HepG2 (cell line): ENCODE data around the gene JADE2. TPM values are rescaled to one million over a fixed set of nuclear protein-coding genes. Genes with fewer than 3 reads are reported as not detected.

Source experiments
- CEBPB ChIP-seq: IDR thresholded peaks from 2 replicates; pipeline ENCODE4 v1.6.1; 2011; ENCODE audit warnings: low read depth, low read length, improper control_type of control experiment, borderline replicate concordance
- EP300 ChIP-seq, 3 experiments: sonication (generic) in 1 of 3; formaldehyde crosslinking in 1 of 3; IDR thresholded peaks; 2 replicates each; pipeline versions ENCODE4 v1.5.1 to v1.6.1; 2011 to 2020; ENCODE audit warnings: low read depth in 2 of 3, low read length in 2 of 3, borderline replicate concordance in 1 of 3, improper control_type of control experiment in 1 of 3, mild to moderate bottlenecking in 1 of 3, missing genetic modification reagents in 1 of 3, moderate library complexity in 1 of 3
- FOXA3 ChIP-seq: IDR thresholded peaks from 2 replicates; pipeline ENCODE4 v1.6.1; 2016; ENCODE audit warnings: missing genetic modification reagents, missing compliant biosample characterization
- HDAC1 ChIP-seq: sonication (generic); formaldehyde crosslinking; IDR thresholded peaks from 2 replicates; pipeline ENCODE4 v1.5.1; 2020; ENCODE audit warnings: mild to moderate bottlenecking, missing genetic modification reagents
- JUN ChIP-seq: sonication (generic); formaldehyde crosslinking; IDR thresholded peaks from 2 replicates; pipeline ENCODE4 v1.4.0; 2020; ENCODE audit warnings: mild to moderate bottlenecking, missing genetic modification reagents
- MLLT10 ChIP-seq: sonication (generic); formaldehyde crosslinking; IDR thresholded peaks from 2 replicates; pipeline ENCODE4 v1.4.0; 2020; ENCODE audit warnings: missing genetic modification reagents
- NAIF1 ChIP-seq: sonication (generic); formaldehyde crosslinking; IDR thresholded peaks from 2 replicates; pipeline ENCODE4 v1.5.0; 2020; ENCODE audit warnings: mild to moderate bottlenecking, missing genetic modification reagents, borderline replicate concordance
- PHF5A ChIP-seq: IDR thresholded peaks from one replicate; pipeline ENCODE4 v1.6.1; 2018; ENCODE audit warnings: low read depth, missing genetic modification reagents; ENCODE audit not compliant: unreplicated experiment
- PLSCR1 ChIP-seq: sonication (generic); formaldehyde crosslinking; IDR thresholded peaks from 2 replicates; pipeline ENCODE4 v1.5.0; 2020; ENCODE audit warnings: missing genetic modification reagents, mild to moderate bottlenecking, borderline replicate concordance
- SOX6 ChIP-seq, 2 experiments: fragments of 450-650 bp in 1 of 2; sonication (generic) in 1 of 2; formaldehyde crosslinking in 1 of 2; IDR thresholded peaks; 2 replicates each; pipeline versions ENCODE4 v1.4.0 to v1.6.1; 2017 to 2020; ENCODE audit warnings: antibody characterized with exemption in 1 of 2, mild to moderate bottlenecking in 1 of 2, missing genetic modification reagents in 1 of 2
- TCF7L2 ChIP-seq: IDR thresholded peaks from 2 replicates; pipeline ENCODE4 v1.6.1; 2011; ENCODE audit warnings: mild to moderate bottlenecking, low read depth, low read length, moderate library complexity
- THAP7 ChIP-seq: sonication (generic); formaldehyde crosslinking; IDR thresholded peaks from 2 replicates; pipeline ENCODE4 v1.8.1; 2023; ENCODE audit warnings: mild to moderate bottlenecking, missing genetic modification reagents
- ZBTB3 ChIP-seq: sonication (generic); formaldehyde crosslinking; IDR thresholded peaks from 2 replicates; pipeline ENCODE4 v1.4.0; 2020; ENCODE audit warnings: low read depth, mild to moderate bottlenecking, moderate library complexity, missing genetic modification reagents, borderline replicate concordance
- ZBTB37 ChIP-seq: sonication (generic); formaldehyde crosslinking; IDR thresholded peaks from 2 replicates; pipeline ENCODE4 v1.4.0; 2020; ENCODE audit warnings: mild to moderate bottlenecking, missing genetic modification reagents
- ZBTB43 ChIP-seq: sonication (generic); formaldehyde crosslinking; conservative IDR thresholded peaks from 2 replicates; pipeline ENCODE4 v1.4.0; 2020; ENCODE audit warnings: missing genetic modification reagents
- ZFY ChIP-seq: sonication (generic); formaldehyde crosslinking; IDR thresholded peaks from 2 replicates; pipeline ENCODE4 v1.4.0; 2020; ENCODE audit warnings: missing genetic modification reagents
- ZNF225 ChIP-seq: sonication (generic); formaldehyde crosslinking; IDR thresholded peaks from 2 replicates; pipeline ENCODE4 v1.4.0; 2020; ENCODE audit warnings: mild to moderate bottlenecking, missing genetic modification reagents
- ZNF263 ChIP-seq: sonication (generic); formaldehyde crosslinking; IDR thresholded peaks from 2 replicates; pipeline ENCODE4 v1.4.0; 2020; ENCODE audit warnings: missing genetic modification reagents
- ZNF3 ChIP-seq: IDR thresholded peaks from 2 replicates; pipeline ENCODE4 v1.7.0; 2017; ENCODE audit warnings: inconsistent platforms
- ZNF362 ChIP-seq: sonication (generic); formaldehyde crosslinking; IDR thresholded peaks from 2 replicates; pipeline ENCODE4 v1.4.0; 2020; ENCODE audit warnings: missing genetic modification reagents, mild to moderate bottlenecking, borderline replicate concordance
- ZNF703 ChIP-seq: sonication (generic); formaldehyde crosslinking; IDR thresholded peaks from 2 replicates; pipeline ENCODE4 v1.5.1; 2020; ENCODE audit warnings: missing genetic modification reagents, mild to moderate bottlenecking, moderate library complexity, borderline replicate concordance
- ZNF770 ChIP-seq: sonication (generic); formaldehyde crosslinking; IDR thresholded peaks from 2 replicates; pipeline ENCODE4 v1.5.0; 2020; ENCODE audit warnings: mild to moderate bottlenecking, missing genetic modification reagents
- polyA plus RNA-seq, 8 experiments: library from polyadenylated mRNA; depleted of rRNA in 3 of 8; stranded (reverse) in 7 of 8; unstranded in 1 of 8; fragments of >200 nt; fragmentation: Illumina TruSeq in 4 of 8; extraction: Trizol in 4 of 8; gene quantifications; 2 replicates each; pipeline versions ENCODE4 v1.2.1 to v1.2.3, GENCODE V29; 2011 to 2016; ENCODE audit warnings: low read depth in 4 of 8, missing spikeins in 1 of 8, mixed read lengths in 1 of 8; ENCODE audit not compliant: insufficient read depth in 1 of 8
- total RNA-seq, 5 experiments: library from RNA; depleted of rRNA; stranded (reverse); fragments of >200 nt; fragmentation: Illumina TruSeq; extraction: Trizol; gene quantifications; 2 replicates each; pipeline ENCODE4 v1.2.3, GENCODE V29; 2016; ENCODE audit warnings: low read depth in 1 of 5

JADE2 gene
- total and polyA plus RNA-seq, 2 of the 13 experiments (the other 11 are each of a cell fraction or from before 2014, with no cell fraction given) = 7.5 to 15.1 TPM

GRCh38 chr5:134594336-134594735 is 68.9 kb downstream of the JADE2 start (continued):
- no peak for TF ChIP-seq THAP7 (CRISPR knock-in tag)
- TF ChIP-seq ZNF770 = no peak
- TF ChIP-seq ZFY (CRISPR knock-in tag) = no peak
- peak; percentile 96 for TF ChIP-seq ZNF362 (CRISPR knock-in tag)
- TF ChIP-seq ZBTB37 (CRISPR knock-in tag) = no peak
- TF ChIP-seq SOX6 (IDR thresholded peaks at IDR 0.05) = no peak
- TF ChIP-seq SOX6 (CRISPR knock-in tag; IDR thresholded peaks at IDR 0.05) = peak; percentile 55; the same call in 1 of the 2 replicates
- peak; percentile 56; the same call in 1 of the 2 replicates for TF ChIP-seq ZNF3 (CRISPR knock-in tag)
- TF ChIP-seq PLSCR1 = no peak
- peak in 1 of 2 experiments; percentile 11; a peak in 1 of 4 replicates for TF ChIP-seq EP300 (IDR thresholded peaks at IDR 0.05; ENCODE audit: low read depth in 2 of 2, low read length in 2 of 2)
- TF ChIP-seq EP300 (CRISPR knock-in tag; IDR thresholded peaks at IDR 0.05; ENCODE audit: borderline replicate concordance) = no peak
- TF ChIP-seq JUN = no peak
- no peak for TF ChIP-seq PHF5A (CRISPR knock-in tag)
- TF ChIP-seq ZBTB43 (CRISPR knock-in tag) = no peak
- no peak for TF ChIP-seq TCF7L2
- no peak for TF ChIP-seq ZBTB3 (CRISPR knock-in tag)
- no peak for TF ChIP-seq NAIF1 (CRISPR knock-in tag)
- TF ChIP-seq FOXA3 = 0 out of 2 replicates have a peak, but pooled peaks have one; percentile 18
- peak; percentile 35; the same call in 1 of the 2 replicates for TF ChIP-seq HDAC1 (CRISPR knock-in tag)
- peak; percentile 67 for TF ChIP-seq CEBPB
- TF ChIP-seq ZNF225 (CRISPR knock-in tag) = no peak
- TF ChIP-seq ZNF263 (CRISPR knock-in tag) = 0 out of 2 replicates have a peak, but pooled peaks have one; percentile 19
- TF ChIP-seq MLLT10 (CRISPR knock-in tag) = no peak
- no peak for TF ChIP-seq ZNF703 (CRISPR knock-in tag)
